Fibroblast of the conjunctiva (primary cell): ENCODE results near the gene RAET1L.
"Not testable (repeated sequence)": the region's sequence is repeated elsewhere in the genome, so short reads cannot be mapped to it uniquely, and the experiment has no call there.

ENCODE experiments used
- DNase-seq: peaks from one replicate; pipeline ENCODE4 v3.0.0-alpha.2; 2010; ENCODE audit warnings: low read depth

The RAET1L gene

DNA sequence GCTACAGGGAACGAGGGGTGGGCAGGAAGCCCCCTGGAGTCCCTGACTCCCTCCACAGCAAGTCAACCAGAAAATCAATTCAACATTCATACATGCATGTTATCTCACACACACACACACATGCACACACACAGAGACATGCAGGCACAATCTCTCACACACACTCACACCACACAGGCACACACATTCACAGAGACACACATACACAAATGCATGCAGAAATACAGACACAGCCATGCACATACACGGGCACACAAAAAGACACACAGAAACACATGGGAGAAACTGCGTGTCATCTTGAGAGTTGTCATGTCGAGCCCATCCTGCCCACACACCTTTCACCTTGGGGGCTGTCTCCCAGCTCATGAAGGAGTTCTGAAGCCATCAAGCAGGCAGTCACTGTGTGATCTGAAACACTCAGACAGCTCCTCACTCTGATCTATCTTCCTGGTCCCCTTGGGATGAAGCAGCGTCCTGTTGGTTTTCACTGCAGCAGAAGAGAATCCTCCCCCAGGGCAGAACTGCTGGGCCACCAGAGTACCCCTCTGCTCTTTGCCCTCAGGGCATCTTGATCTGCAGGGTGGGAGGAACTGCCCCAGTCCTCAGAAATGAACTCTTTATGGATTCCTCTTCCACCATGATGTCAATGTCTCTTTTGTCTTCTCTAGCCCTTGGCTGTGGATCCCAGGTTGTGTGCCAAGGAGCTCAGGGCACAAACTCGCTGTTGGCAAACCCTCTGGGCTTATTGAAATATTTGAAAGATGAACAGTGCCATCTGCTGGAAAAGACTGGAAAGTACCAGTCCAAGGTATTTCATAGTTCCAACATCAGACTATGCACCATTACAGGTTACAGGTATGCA, 8.8 kb downstream of the RAET1L start:
- peak; percentile 51 for DNase-seq

DNA sequence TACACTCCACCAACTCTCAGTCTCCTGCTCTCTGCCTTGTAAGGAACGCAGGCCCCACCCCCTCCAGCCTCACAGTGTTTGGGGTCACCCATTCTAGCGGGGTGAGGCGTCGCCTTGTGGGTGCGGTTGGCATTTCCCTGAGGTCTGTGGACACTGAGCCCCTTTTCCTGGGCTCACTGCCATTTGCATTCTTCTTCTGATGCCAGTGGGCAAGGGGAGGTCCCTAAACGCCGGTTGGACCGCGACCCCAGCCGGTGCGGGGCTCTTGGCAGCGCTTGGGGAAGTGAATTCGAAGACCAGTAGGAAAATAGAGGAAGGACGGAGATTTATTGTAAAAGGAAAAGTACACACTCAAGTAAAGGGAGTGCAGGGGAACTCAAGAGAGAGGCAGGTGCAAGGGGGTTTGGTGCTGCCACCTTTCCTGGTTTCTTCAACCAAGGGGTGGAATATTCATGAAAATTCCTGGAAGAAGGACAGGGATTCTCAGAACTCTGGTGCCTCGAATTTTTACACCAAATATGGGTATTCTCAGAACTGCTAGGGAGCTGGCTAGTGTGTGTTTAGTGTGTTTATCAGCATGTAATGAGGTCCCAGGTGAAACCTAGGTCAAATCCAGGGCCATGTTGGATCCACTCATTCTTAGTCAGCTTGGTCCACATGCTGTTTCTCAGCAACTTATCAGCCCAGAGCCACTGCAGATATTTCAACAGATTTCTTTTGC, 9.9 kb downstream of the RAET1L start:
- DNase-seq = not testable (repeated sequence)

DNA sequence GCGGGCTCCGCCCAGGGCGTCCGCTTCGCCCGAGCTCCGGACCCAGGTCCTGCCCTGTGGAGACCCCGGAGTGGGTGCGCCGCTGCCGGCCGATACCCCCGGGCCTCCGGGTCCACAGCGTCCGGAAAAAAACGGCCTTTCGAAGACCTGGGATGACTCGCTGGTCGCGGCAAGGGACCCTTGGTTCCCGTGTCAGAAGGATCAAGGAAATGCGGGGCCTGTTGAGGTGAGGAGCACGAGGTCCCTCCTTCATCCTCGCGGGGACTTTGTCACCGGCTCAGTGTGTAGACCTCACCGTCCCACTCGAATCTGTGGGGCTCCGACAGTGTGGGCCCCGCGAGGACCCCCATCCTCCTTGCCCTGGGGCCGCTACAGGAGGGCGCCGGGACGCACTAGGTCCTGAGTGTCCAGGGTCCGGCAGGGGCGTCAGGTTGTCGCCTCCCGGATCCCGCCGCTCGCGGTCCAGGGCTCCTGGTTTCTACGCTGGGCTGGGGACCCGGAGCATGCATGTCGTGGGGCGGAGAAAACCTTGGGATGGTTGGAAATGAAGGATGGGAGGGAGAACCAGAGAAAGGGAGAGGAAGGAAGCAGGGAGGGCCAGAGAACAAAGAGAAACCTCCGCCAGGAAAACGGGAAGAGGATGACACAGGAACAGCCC, 10.6 kb downstream of the RAET1L start:
- DNase-seq = not testable (repeated sequence)

DNA sequence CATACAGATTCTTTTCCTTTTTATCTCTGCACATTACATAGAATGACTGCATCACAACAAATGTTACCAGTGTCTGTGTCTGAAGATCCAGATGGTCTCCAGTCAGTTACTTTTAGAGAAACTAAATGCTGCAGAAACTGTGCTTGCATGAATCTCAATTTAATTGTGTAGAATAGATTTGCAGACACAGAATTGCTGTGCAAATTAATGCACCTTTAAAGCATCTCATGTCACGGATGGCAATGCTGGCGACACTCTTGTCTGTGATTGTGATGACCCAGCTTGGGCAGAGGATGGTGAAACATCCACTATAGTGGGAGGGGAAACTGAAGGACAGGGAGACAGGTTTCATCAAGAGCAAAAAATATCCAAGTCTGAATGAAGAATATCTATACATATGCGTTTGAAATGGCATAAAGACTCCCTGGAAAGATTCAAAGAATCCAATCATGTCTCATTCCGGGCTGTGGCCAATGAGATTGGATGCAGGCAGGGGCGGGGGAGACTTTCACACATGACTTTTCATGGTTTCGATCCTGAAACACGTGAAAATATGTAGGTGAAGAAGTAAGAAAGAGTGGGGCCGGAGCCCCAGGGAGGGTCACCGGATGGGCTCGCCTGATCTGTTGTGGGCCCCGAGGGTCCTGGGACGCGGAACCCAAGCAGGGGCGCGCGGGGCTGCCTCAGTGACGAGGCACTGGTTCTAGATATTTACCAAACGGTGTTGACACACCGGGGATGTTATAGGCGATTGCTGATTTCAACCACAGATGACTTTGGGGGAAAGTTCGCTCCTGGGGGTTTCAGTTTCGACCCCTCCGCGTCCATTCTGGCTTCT, 11.3 kb downstream of the RAET1L start:
- not testable (repeated sequence) for DNase-seq

GRCh38 chr6:150012846-150013784, 12.2 kb downstream of the RAET1L start:
- DNase-seq = not testable (repeated sequence)

DNA sequence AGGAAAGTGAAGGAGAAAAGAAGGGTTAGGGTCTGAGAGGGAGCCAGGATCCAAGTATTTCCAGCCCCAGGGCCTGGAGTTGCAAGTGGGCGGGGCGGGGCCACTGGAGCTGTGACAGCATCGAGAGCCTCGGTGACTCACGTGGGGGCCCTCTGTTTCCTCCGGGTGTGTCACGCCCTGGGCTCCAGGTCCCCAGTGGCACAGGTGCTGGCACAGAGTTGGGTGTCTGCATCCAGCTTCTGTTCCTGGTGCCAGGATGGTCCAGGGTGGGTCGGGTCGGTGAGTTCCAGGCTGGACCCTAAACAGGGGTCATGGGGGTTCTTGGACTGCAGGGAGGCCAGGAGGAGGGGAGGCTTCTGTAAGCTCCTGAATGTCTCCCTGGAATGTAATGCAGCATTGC, 16.7 kb downstream of the RAET1L start:
- no peak for DNase-seq

DNA sequence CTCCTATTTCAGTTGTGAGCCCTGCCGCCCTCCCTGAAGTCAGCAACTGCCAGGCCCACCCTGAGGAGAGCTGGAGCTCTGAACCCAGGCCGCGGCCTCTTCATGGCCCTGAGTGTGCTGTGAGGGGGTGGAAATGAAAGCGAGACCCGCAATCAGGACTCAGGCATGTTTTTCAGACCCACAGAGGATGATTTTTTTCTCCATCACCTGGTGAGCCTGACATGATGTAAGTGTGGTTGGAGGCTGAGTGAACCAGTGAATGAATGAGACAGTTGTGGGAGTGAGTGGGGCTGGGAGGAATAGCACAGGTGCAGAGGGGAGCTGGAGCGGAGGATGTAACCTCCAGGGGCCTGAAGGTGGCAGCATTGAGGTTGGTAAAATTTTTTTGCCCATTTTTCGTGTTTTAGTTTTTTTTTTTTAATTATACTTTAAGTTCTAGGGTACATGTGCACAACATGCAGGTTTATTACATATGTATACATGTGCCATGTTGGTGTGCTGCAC, 18.3 kb downstream of the RAET1L start:
- DNase-seq = no peak

- DNase-seq = no peak
These were observed 19.3 kb downstream of the RAET1L start for GRCh38 chr6:150005761-150006651.

GRCh38 chr6:150004783-150005717, 20.3 kb downstream of the RAET1L start:
- peak; percentile 71 for DNase-seq

DNA sequence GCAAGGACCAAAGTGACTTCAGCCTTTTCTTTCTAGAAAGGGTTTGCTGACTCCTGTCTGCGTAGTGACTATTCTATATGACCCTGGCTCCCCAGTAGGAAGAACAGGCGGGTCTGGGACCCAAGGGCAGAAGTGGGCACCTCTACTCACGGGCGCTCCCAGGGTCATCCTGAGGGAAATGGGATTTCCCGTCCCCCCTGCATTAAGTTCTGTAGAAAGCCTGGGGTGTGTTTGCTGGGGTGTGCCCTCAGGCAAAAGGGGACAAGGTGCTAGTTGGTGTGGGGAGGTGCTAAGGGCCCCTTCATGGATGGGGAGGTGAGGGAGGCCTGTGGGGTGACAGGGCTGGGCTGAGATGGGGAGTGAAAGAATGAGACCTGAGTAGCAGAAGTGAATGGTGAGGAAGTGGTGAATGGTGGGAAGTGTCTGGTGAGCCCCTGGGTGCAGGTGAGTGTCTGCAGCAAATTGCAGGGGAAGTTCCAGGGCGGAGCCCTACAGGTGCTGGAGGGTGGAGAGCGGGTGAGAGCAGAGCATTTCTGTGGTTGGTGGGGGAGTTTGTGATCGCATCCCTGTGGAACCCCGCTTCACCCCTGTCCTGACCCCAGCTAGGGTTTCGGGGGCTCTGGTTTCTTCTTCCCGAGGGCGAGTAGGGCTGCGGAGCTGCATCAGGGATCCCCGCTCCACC, 21.1 kb downstream of the RAET1L start:
- no peak for DNase-seq

DNA sequence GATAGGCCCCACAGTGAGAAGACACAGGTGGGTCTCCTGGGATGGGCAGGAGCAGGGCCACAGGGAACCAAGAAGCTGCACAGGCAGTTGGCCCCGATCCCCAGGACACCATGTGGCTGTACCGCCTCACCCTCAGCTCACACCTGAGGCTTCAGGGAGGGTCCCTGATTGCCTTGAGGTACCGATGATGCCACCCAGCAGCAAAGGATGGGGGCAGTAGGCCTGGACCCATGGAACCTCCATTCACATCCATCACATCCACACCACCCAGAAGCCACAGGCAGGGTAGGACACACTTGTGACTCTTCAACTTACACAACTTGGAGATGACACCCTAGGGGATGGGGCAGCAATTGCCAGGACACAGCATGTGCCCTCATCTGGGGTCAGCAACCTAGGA, 21.7 kb downstream of the RAET1L start:
- DNase-seq = not testable (repeated sequence)

GRCh38 chr6:150002710-150003109, 22.6 kb downstream of the RAET1L start:
- no peak for DNase-seq

GRCh38 chr6:150001295-150002008, 23.9 kb downstream of the RAET1L start:
- no peak for DNase-seq

GRCh38 chr6:149999636-150000035, 25.7 kb downstream of the RAET1L start:
- DNase-seq = no peak

- DNase-seq = no peak
These were observed 29.4 kb downstream of the RAET1L start for GRCh38 chr6:149995971-149996370.

GRCh38 chr6:149995235-149995750, 30.0 kb downstream of the RAET1L start:
- no peak for DNase-seq

DNA sequence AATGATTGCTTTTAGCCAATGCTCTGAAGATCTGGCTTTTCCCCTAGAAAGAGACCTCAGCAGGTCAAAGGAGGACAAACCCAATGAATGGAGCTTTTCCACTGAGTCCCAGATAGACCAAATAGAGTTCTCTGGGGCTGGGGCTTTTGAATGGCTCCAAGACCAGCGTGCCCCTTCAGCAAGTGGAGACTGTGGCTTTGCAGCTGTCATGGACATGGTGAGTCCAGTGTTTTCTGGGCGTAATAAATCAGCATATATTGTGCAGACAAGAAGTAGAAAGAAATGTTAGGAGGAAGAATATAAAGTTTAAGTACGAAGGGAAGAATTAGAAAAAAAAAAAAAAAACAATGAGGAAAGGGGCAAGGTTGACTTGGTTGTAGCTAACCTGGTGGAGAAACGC, 33.5 kb downstream of the RAET1L start:
- DNase-seq = no peak
